ENCODE results near the gene ITPR2. TPM values are rescaled to one million over a fixed set of nuclear protein-coding genes. Genes with fewer than 3 reads are reported as not detected.

ITPR2 gene
- total RNA-seq, 4 donors from 2014 or later, result 34.1 to 53.0 (median 41.0) TPM

- TF ChIP-seq, protein P1, sequence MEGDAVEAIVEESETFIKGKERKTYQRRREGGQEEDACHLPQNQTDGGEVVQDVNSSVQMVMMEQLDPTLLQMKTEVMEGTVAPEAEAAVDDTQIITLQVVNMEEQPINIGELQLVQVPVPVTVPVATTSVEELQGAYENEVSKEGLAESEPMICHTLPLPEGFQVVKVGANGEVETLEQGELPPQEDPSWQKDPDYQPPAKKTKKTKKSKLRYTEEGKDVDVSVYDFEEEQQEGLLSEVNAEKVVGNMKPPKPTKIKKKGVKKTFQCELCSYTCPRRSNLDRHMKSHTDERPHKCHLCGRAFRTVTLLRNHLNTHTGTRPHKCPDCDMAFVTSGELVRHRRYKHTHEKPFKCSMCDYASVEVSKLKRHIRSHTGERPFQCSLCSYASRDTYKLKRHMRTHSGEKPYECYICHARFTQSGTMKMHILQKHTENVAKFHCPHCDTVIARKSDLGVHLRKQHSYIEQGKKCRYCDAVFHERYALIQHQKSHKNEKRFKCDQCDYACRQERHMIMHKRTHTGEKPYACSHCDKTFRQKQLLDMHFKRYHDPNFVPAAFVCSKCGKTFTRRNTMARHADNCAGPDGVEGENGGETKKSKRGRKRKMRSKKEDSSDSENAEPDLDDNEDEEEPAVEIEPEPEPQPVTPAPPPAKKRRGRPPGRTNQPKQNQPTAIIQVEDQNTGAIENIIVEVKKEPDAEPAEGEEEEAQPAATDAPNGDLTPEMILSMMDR (IDR thresholded peaks at IDR 0.05; ENCODE audit: low read depth), result no peak
Observed at GRCh38 chr12:26646571-26646970, 186.4 kb downstream of the ITPR2 start.

- TF ChIP-seq, protein P1 (IDR thresholded peaks at IDR 0.05; ENCODE audit: low read depth), result no peak
Observed at GRCh38 chr12:26643532-26644315, 189.3 kb downstream of the ITPR2 start.

GRCh38 chr12:26642361-26642760 is 190.6 kb downstream of the ITPR2 start:
- TF ChIP-seq, protein P1 (IDR thresholded peaks at IDR 0.05; ENCODE audit: low read depth), result no peak

GRCh38 chr12:26636710-26637328 is 196.2 kb downstream of the ITPR2 start:
- TF ChIP-seq, protein P1 (IDR thresholded peaks at IDR 0.05; ENCODE audit: low read depth), result no peak

- TF ChIP-seq, protein P1 (IDR thresholded peaks at IDR 0.05; ENCODE audit: low read depth), result no peak
Observed at GRCh38 chr12:26633591-26634210, 199.3 kb downstream of the ITPR2 start.

DNA sequence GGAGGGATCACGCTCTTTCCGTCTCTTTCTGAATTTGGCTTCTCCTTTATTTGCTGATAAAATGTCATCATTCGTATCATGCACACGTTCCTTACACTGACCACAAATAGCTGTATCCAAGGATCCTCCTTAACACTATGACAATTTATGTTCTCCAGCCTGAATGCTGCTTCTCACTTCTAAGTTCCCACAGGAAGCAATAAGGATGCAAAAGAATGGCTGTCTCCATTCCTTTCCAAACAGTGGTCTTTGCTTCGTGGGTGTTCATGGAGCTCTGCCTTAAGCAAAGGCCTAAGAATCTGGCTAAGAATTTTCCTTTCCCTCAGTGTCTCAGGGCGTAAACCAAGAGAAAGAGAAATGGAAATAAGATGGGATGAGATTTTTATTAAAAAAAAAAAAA is 200.2 kb downstream of the ITPR2 start:
- TF ChIP-seq, protein P1 (IDR thresholded peaks at IDR 0.05; ENCODE audit: low read depth), result no peak

DNA sequence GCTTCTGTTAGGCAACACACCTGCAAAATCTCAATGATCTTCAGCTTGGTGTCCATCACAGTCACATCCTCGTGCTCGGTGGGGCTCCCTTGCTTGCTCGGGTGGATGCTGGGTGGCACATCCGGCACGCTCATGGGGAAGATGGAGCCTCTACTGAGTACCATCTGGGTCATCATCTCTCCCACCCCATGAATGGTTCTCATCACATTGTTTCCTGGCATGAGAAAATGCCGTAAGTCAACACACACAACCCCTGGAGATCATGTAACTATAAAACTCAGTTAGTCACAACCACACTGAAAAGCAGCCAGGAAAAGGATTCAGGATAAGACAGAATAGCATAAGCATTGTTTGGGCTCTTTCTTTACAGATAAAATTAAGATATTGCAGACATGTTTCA is 201.1 kb downstream of the ITPR2 start:
- TF ChIP-seq, protein P1 (IDR thresholded peaks at IDR 0.05; ENCODE audit: low read depth), result no peak
